GM21390 (cell line): ENCODE data around the gene LRSAM1.

Experiments
- ATAC-seq: cut with Tn5 transposase; IDR thresholded peaks from one replicate; pipeline ENCODE4 v1.9.1; 2021; ENCODE audit not compliant: unreplicated experiment

The LRSAM1 gene

GRCh38 chr9:127530206-127530941 lies 79.1 kb downstream of the LRSAM1 start:
- ATAC-seq = no peak

GRCh38 chr9:127531676-127532075 lies 80.4 kb downstream of the LRSAM1 start:
- ATAC-seq = no peak

GRCh38 chr9:127534250-127534906 lies 83.1 kb downstream of the LRSAM1 start:
- ATAC-seq = no peak

DNA sequence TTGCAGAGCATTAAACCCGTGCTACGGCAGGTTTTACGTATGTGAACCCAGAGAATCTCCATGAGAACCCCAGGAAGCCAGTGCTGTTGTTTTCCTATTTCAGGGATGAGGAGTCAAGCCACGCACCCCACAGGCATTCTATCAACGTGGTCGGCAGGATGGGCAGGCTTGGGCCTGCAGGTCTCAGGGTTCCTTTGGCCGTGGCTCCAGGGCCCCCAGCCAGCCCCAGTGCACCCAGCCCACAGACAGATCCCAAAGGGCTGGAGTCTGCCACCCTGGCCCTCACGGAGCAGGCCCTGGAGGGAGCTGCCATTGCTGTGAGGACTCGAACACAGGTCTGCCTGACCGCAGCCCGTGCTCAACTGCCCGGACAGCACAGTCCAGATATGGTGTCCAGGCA lies 83.6 kb downstream of the LRSAM1 start:
- no peak for ATAC-seq

GRCh38 chr9:127535396-127535795 lies 84.1 kb downstream of the LRSAM1 start:
- ATAC-seq = no peak

DNA sequence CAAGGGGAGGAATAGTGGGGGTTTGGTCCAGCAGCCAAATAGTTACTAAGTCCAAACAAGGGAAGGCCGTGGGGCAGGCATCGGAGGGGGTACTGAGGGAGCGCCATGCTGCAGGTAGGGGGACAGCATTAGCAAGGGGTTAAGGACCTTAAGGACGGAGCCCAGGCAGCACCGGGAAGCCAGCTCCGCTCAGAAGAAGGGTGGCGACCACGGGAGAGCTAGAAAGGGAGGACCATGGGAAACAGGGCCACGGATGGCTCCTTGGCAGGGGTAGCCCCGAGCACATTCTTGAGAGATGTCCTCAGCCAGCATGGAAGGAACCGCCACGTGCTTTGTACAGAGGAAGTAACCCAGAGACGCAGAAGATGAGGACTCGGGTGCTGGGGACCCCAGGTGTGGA lies 84.5 kb downstream of the LRSAM1 start:
- ATAC-seq = no peak

DNA sequence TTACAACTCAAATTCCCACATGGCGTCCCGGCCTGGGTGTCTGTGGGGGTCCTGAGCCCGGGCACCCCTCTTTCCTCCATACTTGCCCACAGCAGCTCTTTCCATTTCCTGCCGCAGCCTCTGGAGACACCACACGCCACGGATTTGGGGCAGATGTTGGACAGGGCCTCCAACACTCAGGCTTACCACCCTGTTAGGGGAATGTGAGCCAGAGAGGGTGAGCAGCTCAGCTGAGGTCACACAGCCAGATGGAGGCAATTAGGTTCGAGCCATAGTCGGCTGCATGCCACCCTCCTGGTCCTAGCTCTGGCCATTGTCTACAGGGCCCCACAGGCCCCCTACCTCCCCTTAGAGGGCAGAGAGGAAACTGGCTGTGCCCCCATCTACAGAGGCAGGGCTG lies 85.2 kb downstream of the LRSAM1 start:
- ATAC-seq = no peak

DNA sequence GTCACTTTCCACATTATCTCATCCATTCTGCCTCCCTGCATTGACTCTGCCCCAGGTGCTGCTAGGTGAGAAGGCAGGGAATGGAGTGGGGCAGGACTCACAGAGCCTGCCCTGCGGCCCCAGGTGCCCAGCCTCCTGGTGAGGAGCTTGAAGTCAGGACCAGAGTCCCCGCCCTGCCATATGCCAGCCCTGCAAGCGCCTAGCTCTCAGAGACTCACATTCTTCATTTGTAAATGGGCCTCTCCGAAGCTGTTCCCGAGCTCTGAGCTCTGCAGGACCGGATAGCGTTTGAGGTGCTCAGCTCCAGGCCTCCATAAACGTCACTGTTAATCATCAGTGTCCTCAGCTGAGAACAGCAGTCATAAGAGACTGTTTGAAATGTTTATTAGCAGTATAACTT lies 85.7 kb downstream of the LRSAM1 start:
- no peak for ATAC-seq

DNA sequence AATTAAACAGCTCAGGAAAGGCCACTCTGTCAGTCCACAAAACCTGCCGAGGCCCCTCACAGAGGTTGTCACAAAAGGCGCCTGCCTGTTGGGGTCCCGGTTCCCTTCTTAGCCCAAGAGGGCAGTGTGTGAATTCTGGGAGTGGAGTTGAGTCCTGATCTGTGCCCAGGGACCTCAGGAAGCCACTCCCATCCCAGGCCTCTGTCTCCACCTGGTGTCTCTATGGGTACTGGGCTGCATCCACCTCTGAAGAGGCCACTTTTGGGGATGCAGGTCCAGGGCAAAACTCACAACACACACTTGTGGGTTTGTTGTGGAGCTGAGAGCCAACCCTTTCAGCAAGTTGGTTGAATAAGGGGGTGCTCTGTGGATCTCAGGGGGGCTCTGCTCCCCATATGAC lies 86.5 kb downstream of the LRSAM1 start:
- no peak for ATAC-seq

GRCh38 chr9:127538849-127539258 lies 87.5 kb downstream of the LRSAM1 start:
- ATAC-seq = no peak

DNA sequence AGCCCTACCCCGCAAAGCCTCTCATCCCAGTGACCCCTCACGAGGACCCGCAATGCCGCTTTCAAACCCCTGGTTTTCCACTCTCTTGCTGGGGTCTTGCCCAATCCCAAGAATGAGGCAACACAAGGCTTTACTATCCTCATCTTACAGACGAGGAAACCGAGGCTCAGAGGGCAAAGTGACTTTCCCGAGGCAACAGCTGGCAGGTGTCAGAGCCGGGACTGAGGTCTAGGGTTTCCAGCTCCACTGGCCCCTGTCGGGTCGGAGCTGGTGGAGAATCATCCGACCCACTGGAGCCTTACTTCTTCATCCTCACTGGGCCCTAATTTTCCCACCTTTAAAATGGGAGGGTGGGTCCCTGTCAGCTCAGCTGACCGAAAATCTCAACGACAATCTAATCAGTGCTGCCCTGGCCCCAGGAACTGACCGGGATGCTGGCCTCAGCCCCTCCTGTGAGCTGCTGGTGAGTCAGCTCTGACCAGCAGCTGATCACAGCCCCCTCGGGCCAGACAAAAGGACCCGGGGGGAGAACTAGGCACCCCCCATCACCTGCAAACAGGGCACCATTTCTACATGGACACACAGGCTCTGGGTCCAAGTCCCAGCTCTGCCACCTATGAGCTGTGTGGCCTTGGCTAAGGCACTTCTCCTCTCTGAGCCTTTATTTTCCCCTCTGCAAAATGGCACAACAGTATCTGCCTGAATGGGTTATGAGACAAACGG lies 88.1 kb downstream of the LRSAM1 start:
- no peak for ATAC-seq

GRCh38 chr9:127539982-127540663 lies 88.8 kb downstream of the LRSAM1 start:
- ATAC-seq = no peak

GRCh38 chr9:127540664-127541041 lies 89.3 kb downstream of the LRSAM1 start:
- ATAC-seq = no peak

DNA sequence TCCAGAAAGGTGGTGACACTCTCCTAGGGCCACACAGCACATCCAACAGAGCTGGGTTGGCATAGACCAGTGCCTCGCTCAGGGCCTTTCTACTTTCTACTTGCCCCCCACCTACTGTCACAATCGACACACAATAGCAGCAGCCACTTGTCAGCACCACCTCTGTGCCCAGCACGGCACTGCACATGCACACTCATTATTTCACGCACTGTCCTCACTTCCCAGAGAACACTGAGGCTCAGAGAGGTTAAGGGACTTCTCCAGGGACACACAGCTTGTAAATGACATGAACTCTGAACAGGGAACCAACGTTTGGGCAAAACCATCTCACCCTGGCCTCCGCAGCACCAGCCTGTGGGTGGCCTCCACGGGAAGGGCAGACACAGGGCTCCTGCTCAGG lies 89.9 kb downstream of the LRSAM1 start:
- no peak for ATAC-seq

DNA sequence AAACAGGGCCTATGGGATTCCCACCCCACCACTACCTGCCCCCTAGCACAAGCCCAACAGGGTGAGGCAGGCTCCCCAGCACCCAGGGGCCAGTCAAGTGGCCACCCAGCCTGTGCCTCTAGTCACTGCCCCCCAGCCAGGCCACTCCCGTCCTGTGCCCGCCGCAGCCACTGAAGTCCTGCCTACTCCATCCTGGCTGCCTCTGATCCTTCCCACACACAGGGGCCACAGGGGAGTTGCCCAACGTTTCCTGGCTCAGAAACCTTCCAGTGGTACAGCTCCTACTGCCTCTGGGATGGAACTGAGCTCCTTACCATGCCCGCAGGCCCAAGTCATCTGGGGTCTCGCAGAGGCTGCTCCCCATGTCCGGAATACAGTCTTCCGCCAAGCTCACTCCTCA lies 90.6 kb downstream of the LRSAM1 start:
- ATAC-seq = no peak

DNA sequence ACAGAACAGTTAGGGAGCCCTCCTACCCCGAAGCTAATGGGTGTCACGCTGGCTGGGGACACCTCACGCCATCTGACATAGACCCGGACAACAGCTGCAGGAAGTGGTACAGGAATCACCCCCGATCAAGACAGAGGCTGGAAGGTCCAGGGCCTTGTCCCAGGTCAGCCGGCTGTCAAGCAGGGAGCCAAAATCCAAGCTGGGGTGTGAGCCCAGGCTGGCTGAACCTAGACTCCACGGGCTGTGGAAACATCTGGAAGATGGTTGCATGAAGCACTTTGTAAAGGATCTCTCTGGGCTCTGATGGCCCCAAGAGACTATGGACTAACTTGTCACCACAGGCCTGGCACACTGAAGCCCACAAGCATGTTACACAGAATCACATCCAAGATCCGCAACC lies 91.9 kb downstream of the LRSAM1 start:
- no peak for ATAC-seq

- no peak for ATAC-seq
Observed at GRCh38 chr9:127543973-127544533, 92.7 kb downstream of the LRSAM1 start.

DNA sequence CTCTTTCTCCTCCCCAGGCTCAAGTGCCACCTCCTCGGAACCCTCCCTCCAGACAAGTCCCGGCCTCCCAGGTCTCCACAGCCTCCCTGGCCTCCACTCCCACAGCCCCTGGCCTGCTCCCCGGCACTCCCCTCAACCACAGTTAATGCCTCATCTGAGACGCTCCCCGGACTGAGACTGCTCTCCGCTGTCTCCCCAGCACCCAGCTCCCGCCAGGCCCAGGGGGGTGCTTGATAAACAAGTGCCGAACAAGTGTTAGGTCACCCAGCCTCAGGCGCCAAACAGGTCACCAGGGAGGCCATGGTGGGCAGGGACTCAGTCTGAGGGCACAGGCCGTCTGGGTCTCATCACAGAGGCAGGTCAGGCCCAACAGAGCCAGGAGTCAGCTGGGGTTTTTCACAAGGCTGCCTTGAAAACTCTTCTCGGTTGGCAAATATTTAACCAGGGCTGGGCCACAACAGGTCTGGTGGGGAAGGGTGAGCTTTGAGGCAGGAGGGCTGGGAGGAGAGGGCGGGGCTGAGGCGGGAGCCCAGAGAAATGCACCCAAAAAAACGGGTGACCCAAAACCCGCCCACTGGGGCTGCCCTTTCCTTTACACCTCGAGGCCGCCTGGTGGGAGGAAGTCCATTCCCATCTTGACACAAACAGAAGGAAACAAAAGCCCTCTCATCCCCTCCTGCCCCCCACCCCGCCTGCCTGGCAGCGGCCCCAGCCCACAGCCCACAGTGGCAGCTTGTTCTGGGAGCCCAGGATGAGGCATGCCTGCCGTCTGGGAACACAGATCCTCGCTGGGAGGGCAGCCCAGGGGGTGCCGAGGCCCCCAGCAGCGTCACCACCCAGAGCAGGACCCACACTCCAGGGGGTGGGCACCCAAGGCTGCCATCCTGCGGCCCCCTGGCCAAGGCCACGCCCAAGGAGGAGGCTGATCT lies 94.2 kb downstream of the LRSAM1 start:
- ATAC-seq = no peak

GRCh38 chr9:127546125-127546832 lies 95.0 kb downstream of the LRSAM1 start:
- ATAC-seq = no peak
